EH (cell line): Measurements from ENCODE around the gene RASAL1.

ENCODE experiments used
- DNase-seq: peaks from one replicate; pipeline ENCODE4 v3.0.0-alpha.2; 2015; ENCODE audit warnings: low read depth

The RASAL1 gene

DNA sequence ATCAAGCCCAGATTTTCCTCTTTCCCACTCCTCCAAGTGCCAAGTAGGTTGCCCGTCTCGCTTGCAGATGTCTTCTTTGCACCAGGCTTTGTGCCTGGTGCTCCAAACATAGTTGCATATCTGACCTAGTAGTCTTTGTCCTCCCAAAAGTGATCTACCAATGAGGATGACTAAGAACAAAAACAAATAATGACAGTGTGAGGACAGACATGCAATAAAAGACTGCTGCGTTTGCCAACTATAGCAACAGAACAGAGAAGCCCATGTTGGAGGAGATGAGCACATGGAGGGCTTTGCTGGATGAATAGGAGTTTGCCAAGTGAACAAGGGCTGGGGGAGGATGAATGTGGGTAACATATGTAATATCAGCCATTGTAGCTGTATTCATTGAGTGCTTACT is 63.4 kb downstream of the RASAL1 start:
- DNase-seq = peak; percentile 33

- no peak for DNase-seq
Measured at GRCh38 chr12:113071135-113072112, 64.1 kb downstream of the RASAL1 start.

DNA sequence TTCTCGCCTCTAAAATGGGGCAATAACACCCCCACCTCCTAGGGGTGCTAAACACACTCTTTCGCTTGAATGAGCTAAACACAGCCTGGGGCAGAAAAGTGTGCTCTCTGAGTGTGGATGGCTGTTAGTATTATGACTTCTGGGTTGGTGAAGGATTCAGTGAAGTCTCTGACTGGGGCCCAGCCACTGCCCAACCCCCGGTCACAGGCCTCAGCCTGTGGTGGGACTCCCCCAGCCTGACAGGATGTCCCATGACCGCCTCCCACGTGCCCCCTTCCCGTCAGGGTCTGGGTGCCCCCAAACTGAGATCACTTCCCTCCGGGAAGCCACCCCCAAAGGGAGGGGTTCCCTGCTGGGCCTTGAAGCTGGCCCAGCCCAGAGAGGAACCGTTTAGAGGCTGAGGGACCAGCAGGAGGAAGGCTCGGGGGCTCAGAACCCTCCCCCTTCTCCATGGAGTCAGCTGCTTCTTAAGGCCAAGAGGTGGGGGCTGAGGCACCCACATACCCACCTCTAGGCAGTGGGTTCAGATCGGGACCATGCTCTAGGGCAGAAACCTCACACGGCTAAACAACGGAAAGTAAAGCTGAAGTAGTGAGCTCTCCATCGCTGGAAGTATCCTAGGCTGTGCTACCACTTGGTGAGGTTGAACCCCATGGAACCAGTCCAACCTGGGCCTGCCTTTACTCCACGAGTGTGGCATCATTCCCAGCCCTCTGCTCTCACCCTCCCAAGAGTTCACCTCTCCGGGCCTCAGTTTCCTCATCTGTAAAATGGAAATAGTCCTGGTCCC is 65.2 kb downstream of the RASAL1 start:
- no peak for DNase-seq

GRCh38 chr12:113069751-113070116 is 65.8 kb downstream of the RASAL1 start:
- DNase-seq = no peak

GRCh38 chr12:113069149-113069548 is 66.4 kb downstream of the RASAL1 start:
- DNase-seq = no peak

- DNase-seq = no peak
Measured at GRCh38 chr12:113067987-113068935, 67.3 kb downstream of the RASAL1 start.

DNA sequence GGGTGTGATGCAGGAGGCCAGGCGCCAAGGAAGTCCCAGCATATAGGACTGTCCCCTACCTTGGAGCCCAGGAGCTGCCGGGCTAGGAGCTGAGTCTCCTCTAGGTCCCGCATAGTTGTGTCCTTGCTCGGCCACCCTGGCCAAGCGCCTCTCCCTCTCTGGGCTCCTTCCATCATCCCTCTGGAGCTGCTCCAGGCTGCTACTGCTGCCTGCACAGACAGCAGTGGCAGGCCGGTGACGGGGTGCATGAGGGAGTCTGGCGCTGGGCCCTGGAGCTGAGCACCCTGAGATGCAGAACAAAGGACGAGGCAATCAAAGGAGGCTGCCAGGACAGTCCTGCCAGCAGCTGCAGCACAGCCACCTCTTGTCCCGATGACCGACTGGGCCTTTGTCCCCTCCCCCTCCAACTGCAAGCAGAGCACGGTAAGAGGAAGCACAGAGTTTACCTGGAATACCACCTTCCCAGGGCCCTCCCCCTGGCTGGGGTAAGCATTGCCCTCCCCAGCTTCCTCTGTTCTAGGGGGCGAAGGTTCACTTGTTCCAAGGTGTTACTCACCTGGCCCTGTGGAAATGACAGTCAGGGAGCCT is 68.7 kb downstream of the RASAL1 start:
- no peak for DNase-seq

- DNase-seq = peak; percentile 8
Measured at GRCh38 chr12:113065126-113066007, 70.2 kb downstream of the RASAL1 start.

DNA sequence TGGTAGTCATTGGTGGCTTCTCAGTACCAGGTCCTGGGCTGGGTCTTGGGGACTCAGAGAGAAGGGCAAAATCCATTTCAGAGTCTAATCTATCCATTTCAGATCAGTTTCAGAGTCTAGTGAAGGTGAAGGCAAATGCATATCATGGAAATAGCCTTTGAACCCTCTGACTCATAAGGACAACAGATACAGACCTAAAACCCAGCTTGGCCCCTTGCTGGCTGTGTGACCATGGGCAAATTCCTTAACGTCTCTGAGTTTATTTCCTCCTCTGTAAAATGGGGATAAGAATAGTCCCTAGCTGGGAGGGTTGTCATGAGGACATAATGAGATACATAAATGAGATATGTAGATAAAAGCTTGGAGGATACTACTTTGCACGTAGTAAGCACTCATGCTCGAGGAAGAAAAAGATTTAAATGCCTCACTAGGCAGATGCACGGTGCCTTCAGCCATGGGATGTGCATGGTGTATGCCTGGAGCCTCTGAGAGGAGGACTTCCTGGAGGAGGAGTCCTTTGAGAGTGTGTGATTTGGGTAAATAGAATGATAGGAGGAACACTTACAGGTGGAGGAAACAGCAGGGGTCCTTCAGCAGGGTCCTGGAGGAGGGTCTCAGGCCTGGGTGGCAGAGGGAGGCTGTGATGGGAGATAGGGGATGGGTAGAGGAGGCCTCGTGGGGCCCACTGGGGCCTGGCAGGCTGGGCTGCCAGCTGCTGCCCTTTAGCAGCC is 71.0 kb downstream of the RASAL1 start:
- DNase-seq = no peak

DNA sequence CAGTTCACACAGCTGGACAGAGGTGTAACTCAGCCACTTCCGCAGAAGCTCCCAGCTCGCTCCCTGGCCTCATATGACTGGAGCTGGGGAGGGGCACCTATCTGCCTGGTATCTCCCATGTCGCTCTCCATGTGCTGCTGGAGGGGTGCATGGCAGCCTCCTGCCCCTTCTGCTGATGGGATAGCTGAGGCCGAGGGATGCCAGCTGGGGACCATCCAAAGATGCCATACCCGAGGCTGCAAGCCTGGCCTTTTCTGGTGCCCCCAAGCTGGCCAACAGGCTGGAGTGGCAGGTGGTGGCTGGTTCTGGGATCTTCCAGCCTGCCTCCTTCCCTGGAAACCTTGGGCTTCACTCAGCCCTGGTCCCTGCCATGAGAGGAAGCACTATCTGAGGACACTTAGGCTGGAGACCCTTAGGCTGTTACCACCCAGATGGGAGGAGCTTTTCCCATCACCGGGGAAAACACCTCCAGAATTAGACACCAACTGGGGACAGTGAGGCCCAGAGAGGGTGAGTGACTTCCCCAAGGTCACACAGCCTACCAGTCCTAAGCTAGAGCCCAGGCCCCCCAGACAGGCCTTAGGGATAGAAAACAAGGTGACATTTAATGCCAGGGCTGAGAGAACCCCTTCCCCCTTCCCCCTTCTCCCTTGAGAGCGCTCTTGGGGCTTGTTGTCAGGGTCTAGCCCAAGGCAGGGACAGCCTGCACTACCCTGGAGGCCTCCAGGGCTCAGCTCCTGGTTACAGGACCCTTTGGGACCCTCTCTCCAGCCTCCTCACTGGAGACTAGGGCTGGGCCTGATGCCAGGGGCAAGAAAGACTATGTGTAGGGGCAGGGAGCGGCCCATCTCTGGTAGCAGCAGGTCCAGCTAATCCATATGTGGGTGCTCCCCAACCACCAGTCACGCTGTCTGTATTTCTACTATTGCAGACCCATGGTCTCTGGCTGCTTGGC is 71.9 kb downstream of the RASAL1 start:
- no peak for DNase-seq

GRCh38 chr12:113062502-113063395 is 72.8 kb downstream of the RASAL1 start:
- no peak for DNase-seq

GRCh38 chr12:113061061-113061694 is 74.4 kb downstream of the RASAL1 start:
- no peak for DNase-seq

GRCh38 chr12:113060336-113060960 is 75.1 kb downstream of the RASAL1 start:
- DNase-seq = no peak

DNA sequence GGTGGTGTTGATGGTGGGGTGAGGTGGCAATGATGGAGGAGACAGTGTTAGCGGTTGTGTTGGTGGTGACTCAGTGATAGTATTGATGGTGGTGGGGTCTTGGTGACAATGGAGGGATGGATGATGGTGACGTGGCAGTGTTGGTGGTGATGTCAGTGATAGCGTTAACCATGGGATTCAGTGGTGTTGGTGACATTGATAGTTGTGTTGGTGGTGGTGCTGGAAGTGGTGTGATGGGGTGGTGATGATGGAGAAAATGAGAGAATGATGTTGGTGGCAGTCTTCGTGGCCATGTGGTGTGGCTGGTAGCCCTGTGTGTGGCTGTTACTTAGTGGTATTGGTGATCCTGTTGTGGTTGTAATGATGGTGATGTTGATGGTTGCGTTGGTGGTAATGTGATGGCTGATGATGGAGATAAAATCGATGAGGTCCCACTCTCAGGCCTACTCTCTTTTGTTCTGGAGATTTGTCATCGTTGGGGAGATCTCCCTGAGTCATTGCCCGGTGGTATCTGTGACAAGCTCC is 76.4 kb downstream of the RASAL1 start:
- DNase-seq = no peak

DNA sequence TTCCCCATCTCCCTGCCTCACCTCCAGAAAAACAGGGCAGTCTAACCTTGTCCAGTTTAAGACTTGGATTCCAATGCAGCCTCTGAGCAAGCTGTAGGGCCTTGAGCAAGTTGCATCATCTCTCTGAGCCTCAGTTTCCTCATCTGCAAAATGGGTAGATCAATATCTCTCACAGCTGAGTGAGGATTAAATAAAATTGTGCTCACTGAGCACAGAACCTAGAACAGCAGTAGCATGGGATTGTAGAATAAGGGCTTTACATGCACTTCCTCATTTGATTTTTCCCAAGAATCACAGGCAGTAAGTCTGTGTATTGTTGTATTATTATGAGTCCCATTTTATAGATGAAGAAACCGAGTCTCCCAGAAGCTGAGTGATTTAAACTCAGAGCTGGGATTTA is 77.0 kb downstream of the RASAL1 start:
- no peak for DNase-seq
